K562 (cell line): Measurements from ENCODE around the gene MSI1. TPM values are rescaled to one million over a fixed set of nuclear protein-coding genes. Genes with fewer than 3 reads are reported as not detected.

Source experiments
- ATAC-seq: fragments of 200-7000 bp; cut with Tn5 transposase; 3 replicates; pipeline ENCODE4 v1.9.1; 2020; ENCODE audit warnings: moderate library complexity
- BruUV-seq: library from RNA; stranded (reverse); fragments of 400-500 nt; replicated peaks from 2 replicates; lab custom pipeline; 2021; lab: Mats Ljungman, UMichigan
- CTCF ChIA-PET: fragments of 300-600 bp; formaldehyde crosslinking; extraction: SDS; loops from one replicate; lab custom pipeline; 2021; ENCODE audit warnings: low intra/inter-chr PET ratio; lab: Yijun Ruan, JAX
- POLR2A ChIA-PET: fragments of 300-600, 350-650 bp; sonication (Branson Sonifier 250); formaldehyde crosslinking; extraction: SDS; loops from one replicate; lab custom pipeline; 2021; ENCODE audit warnings: antibody characterized with exemption, inconsistent platforms; lab: Yijun Ruan, JAX
- DNase-seq, 4 experiments: peaks; one replicate each; pipeline versions ENCODE4 v3.0.0 to v3.0.0-alpha.2; 2011 to 2018; ENCODE audit warnings: low spot score in 3 of 4, mixed read lengths in 3 of 4; ENCODE audit errors: extremely low read depth in 1 of 4
- FAIRE-seq: peaks from 2 replicates; lab custom pipeline; 2011; peaks lifted over from hg19 to GRCh38; lab: Jason Lieb, UNC
- H2AFZ ChIP-seq: 2 replicates; pipeline ENCODE4 v1.6.0; 2011; ENCODE audit warnings: low read depth, low read length, control low read depth, inconsistent platforms
- H3K27ac ChIP-seq: fragments of 200-600 bp; 3 replicates; pipeline ENCODE4 v1.8.0; 2011; ENCODE audit warnings: low read depth, mild to moderate bottlenecking, control low read depth, inconsistent platforms, low read length, moderate library complexity, mixed read lengths; ENCODE audit errors: extremely low read depth
- H3K27me3 ChIP-seq, 2 experiments: fragments of 300-600 bp in 1 of 2; 2 replicates in 1 of 2; 3 replicates in 1 of 2; pipeline versions ENCODE4 v1.6.0 to v1.8.0; 2011; ENCODE audit warnings: inconsistent platforms in 2 of 2, low read length in 2 of 2, mild to moderate bottlenecking in 1 of 2, mixed read lengths in 1 of 2, moderate library complexity in 1 of 2; ENCODE audit not compliant: control insufficient read depth in 2 of 2, insufficient read depth in 2 of 2
- H3K36me3 ChIP-seq: fragments of 300-600 bp; 3 replicates; pipeline ENCODE4 v1.8.0; 2011; ENCODE audit warnings: mild to moderate bottlenecking, low read length, inconsistent platforms; ENCODE audit not compliant: control insufficient read depth, insufficient read depth
- H3K4me1 ChIP-seq, 2 experiments: fragments of 200-600 bp in 1 of 2; replicated peaks in 1 of 2; 2 replicates in 1 of 2; 3 replicates in 1 of 2; pipeline versions ENCODE4 v1.5.1 to v1.8.0; 2011; ENCODE audit warnings: inconsistent platforms in 2 of 2, low read length in 2 of 2, mild to moderate bottlenecking in 1 of 2, mixed read lengths in 1 of 2, moderate library complexity in 1 of 2; ENCODE audit not compliant: control insufficient read depth in 2 of 2, insufficient read depth in 2 of 2
- H3K4me2 ChIP-seq: 2 replicates; pipeline ENCODE4 v1.6.1; 2011; ENCODE audit warnings: low read length, control low read depth, inconsistent platforms, mixed read lengths; ENCODE audit not compliant: insufficient read depth
- H3K4me3 ChIP-seq: fragments of 200-600 bp; sonication (generic), shearing (Covaris generic); 2 replicates; pipeline ENCODE4 v1.5.1; 2016; ENCODE audit warnings: control low read depth, inconsistent platforms
- H3K79me2 ChIP-seq: fragments of 200-600 bp; 3 replicates; pipeline ENCODE4 v1.8.0; 2011; ENCODE audit warnings: low read length, inconsistent platforms; ENCODE audit not compliant: control insufficient read depth, insufficient read depth
- H3K9ac ChIP-seq, 2 experiments: 2 replicates each; pipeline versions ENCODE4 v1.6.0 to v1.6.1; 2011; ENCODE audit warnings: low read depth in 2 of 2, low read length in 2 of 2, control low read depth in 1 of 2, inconsistent platforms in 1 of 2, mild to moderate bottlenecking in 1 of 2, mixed read lengths in 1 of 2; ENCODE audit not compliant: insufficient read depth in 1 of 2
- H3K9me1 ChIP-seq: one replicate; pipeline ENCODE4 v1.6.0; 2011; ENCODE audit warnings: inconsistent platforms, mild to moderate bottlenecking, low read length, moderate library complexity; ENCODE audit not compliant: control insufficient read depth, insufficient read depth
- H3K9me3 ChIP-seq: replicated peaks from 2 replicates; pipeline ENCODE4 v1.5.1; 2011; ENCODE audit warnings: low read depth, low read length, inconsistent platforms; ENCODE audit not compliant: control insufficient read depth, insufficient read depth
- H4K20me1 ChIP-seq: replicated peaks from 2 replicates; pipeline ENCODE4 v1.6.1; 2011; ENCODE audit warnings: low read length, inconsistent platforms, mixed read lengths; ENCODE audit not compliant: control insufficient read depth, insufficient read depth
- BACH1 ChIP-seq: fragments of 200-800 bp; sonication (Bioruptor generic); IDR thresholded peaks from 2 replicates; pipeline ENCODE4 v1.6.1; 2016; ENCODE audit warnings: missing genetic modification characterization, missing compliant biosample characterization
- BRD9 ChIP-seq: fragments of 450-650 bp; IDR thresholded peaks from 2 replicates; pipeline ENCODE4 v1.6.1; 2018; ENCODE audit warnings: low read depth; ENCODE audit not compliant: partially characterized antibody
- CBX3 ChIP-seq, 2 experiments: IDR thresholded peaks; 1 replicate in 1 of 2; 2 replicates in 1 of 2; pipeline ENCODE4 v1.6.1; 2012; ENCODE audit warnings: inconsistent platforms in 2 of 2, low read length in 2 of 2, borderline replicate concordance in 1 of 2, control low read depth in 1 of 2
- CBX5 ChIP-seq: IDR thresholded peaks from 2 replicates; pipeline ENCODE4 v1.6.1; 2014; ENCODE audit warnings: low read depth, borderline replicate concordance
- CHD1 ChIP-seq: fragments of 200-600 bp; sonication (generic); IDR thresholded peaks from one replicate; pipeline ENCODE4 v1.6.1; 2012; ENCODE audit warnings: mild to moderate bottlenecking, moderate library complexity, low read length, inconsistent platforms
- GATAD2A ChIP-seq: fragments of 450-650 bp; IDR thresholded peaks from 2 replicates; pipeline ENCODE4 v1.6.1; 2017
- JUN ChIP-seq, 2 experiments: sonication (generic) in 1 of 2; formaldehyde crosslinking in 1 of 2; IDR thresholded peaks; 2 replicates each; pipeline versions ENCODE4 v1.6.1 to v1.8.0; 2012 to 2022; ENCODE audit warnings: borderline replicate concordance in 2 of 2, mild to moderate bottlenecking in 2 of 2, improper control_type of control experiment in 1 of 2, low read depth in 1 of 2, low read length in 1 of 2, missing genetic modification reagents in 1 of 2
- POLR2H ChIP-seq: IDR thresholded peaks from 2 replicates; pipeline ENCODE4 v1.6.1; 2016; ENCODE audit warnings: missing genetic modification characterization, low read depth, mild to moderate bottlenecking, control low read depth, missing compliant biosample characterization, moderate library complexity
- RB1 ChIP-seq: fragments of 450-650 bp; IDR thresholded peaks from 2 replicates; pipeline ENCODE4 v1.6.1; 2017; ENCODE audit warnings: low read depth, mild to moderate bottlenecking
- SIRT6 ChIP-seq: IDR thresholded peaks from one replicate; pipeline ENCODE4 v1.6.1; 2012; ENCODE audit warnings: low read depth, mild to moderate bottlenecking, control low read depth, inconsistent platforms, low read length, moderate library complexity
- TRIM24 ChIP-seq, 2 experiments: fragments of 450-650 bp; IDR thresholded peaks; 2 replicates each; pipeline ENCODE4 v1.6.1; 2016
- TRIM28 ChIP-seq: fragments of 450-650 bp; IDR thresholded peaks from 2 replicates; pipeline ENCODE4 v1.6.1; 2017
- ZFP36 ChIP-seq: fragments of 150-350 bp; IDR thresholded peaks from 2 replicates; pipeline ENCODE4 v1.6.1; 2018; ENCODE audit warnings: low read length, low read depth; ENCODE audit not compliant: partially characterized antibody
- WGBS: fragments of 100-300 bp; shearing (Covaris generic); methylation state at CpG from one replicate; pipeline ENCODE4 v1.1.6; 2016; ENCODE audit warnings: low coverage, mixed read lengths; ENCODE audit not compliant: insufficient coverage; ENCODE audit errors: missing lambda C conversion rate; 5-methylcytosine and 5-hydroxymethylcytosine counted together
- in situ Hi-C: fragments of 300-500 bp; cut with MboI; formaldehyde crosslinking; loops from 4 replicates; pipeline ENCODE4 v1.15.0; 2018; ENCODE audit warnings: inconsistent platforms, mixed read lengths
- intact Hi-C: fragments of 100-400 bp; cut with micrococcal nuclease; formaldehyde crosslinking; loops from 2 replicates; pipeline ENCODE4 v1.14.2; 2022
- polyA plus RNA-seq, 8 experiments: library from polyadenylated mRNA; depleted of rRNA in 4 of 8; stranded (reverse) in 5 of 8; unstranded in 3 of 8; fragments of >200 nt; fragmentation: Nextera tagmentation in 2 of 8; fragmentation: Illumina TruSeq in 1 of 8; extraction: Ambion mirVana in 2 of 8; extraction: Trizol in 1 of 8; gene quantifications; 2 replicates each; pipeline versions ENCODE4 v1.2.1 to v1.2.3, GENCODE V29; 2011 to 2014; ENCODE audit warnings: inconsistent platforms in 1 of 8, missing spikeins in 1 of 8
- total RNA-seq, 7 experiments: library from RNA; depleted of rRNA in 6 of 7; stranded (reverse); fragments of >200 nt in 6 of 7; fragmentation: Illumina TruSeq in 2 of 7; extraction: Trizol in 2 of 7; gene quantifications; 2 replicates each; pipeline versions ENCODE4 v1.2.1 to v1.2.3, GENCODE V29; 2011 to 2021; ENCODE audit warnings: low replicate concordance in 1 of 7
- TF ChIP-seq, protein P1 (sequence below): IDR thresholded peaks from 3 replicates; pipeline ENCODE4 v1.6.1; 2011; ENCODE audit warnings: borderline replicate concordance, mild to moderate bottlenecking; ENCODE audit not compliant: insufficient read length, insufficient read depth
- TF ChIP-seq, protein P2 (sequence below): fragments of 250-450 bp; sonication (Bioruptor Pico); IDR thresholded peaks from 2 replicates; pipeline ENCODE4 v1.4.0; 2020; ENCODE audit warnings: mild to moderate bottlenecking, moderate library complexity, borderline replicate concordance
- TF ChIP-seq, protein P3 (sequence below): fragments of 250-450 bp; sonication (Bioruptor Pico); IDR thresholded peaks from 2 replicates; pipeline ENCODE4 v1.8.0; 2022; ENCODE audit warnings: moderate library complexity, mild to moderate bottlenecking, inconsistent platforms
- TF ChIP-seq, protein P4 (sequence below): sonication (generic); formaldehyde crosslinking; IDR thresholded peaks from 2 replicates; pipeline ENCODE4 v1.8.0; 2022; ENCODE audit warnings: missing genetic modification reagents, mild to moderate bottlenecking, borderline replicate concordance

The MSI1 gene
- total and polyA plus RNA-seq, 9 of the 15 experiments (the other 6 are each of a cell fraction or from before 2014, with no cell fraction given): 0.16 TPM; not detected in 8

DNA sequence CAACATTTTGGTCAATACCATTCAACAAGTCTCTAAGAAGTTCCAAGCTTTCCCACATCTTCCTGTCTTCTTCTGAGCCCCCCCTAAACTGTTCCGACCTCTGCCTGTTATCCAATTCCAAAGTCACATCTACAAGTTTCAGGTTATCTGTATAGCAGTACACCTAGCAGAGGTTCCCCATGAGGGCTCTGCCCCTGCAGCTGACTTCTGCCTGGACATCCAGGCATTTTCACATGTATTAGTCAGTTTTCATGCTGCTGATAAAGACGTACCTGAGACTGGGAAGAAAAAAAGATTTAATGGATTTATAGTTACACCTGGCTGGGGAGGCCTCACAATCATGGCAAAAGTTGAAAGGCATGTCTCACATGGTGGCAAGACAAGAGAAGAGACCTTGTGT lies 31.2 kb downstream of the MSI1 start:
- no peak overlapping the region for H2AFZ ChIP-seq
- no peak overlapping the region for H3K4me2 ChIP-seq
- no peak overlapping the region for H3K9ac ChIP-seq
- ATAC-seq: no peak
- no peaks in the 10 kb centered on the region for H4K20me1 ChIP-seq
- no peaks in the 10 kb centered on the region for H3K9me1 ChIP-seq
- ChIA-PET POLR2A (no interaction called here), CTCF (no interaction called here)
- intact Hi-C loops: no loop called here
- H3K27ac ChIP-seq: no peak overlapping the region
- H3K4me3 ChIP-seq: no peak overlapping the region
- H3K36me3 ChIP-seq: no peaks in the 10 kb centered on the region
- in situ Hi-C loops: loop anchor here (25.0 kb wide), 1 partner anchor 325 kb away; no protein-coding TSS in a partner anchor
- WGBS: 0% methylated on average over 2 of the region's 2 CpGs
- FAIRE-seq: no peak
- H3K4me1 ChIP-seq: peaks cover 0 to 5% of the 10 kb centered on the region in 2 experiments; a peak in 1 of 5 replicates
- no peak for DNase-seq
- peaks cover 4 to 5% of the 10 kb centered on the region in 2 experiments; a peak in 2 of 5 replicates for H3K27me3 ChIP-seq
- no TSS peak for BruUV-seq
- no peaks in the 10 kb centered on the region for H3K79me2 ChIP-seq
- peaks cover 9% of the 10 kb centered on the region; the same call in 1 of the 2 replicates for H3K9me3 ChIP-seq
- TF ChIP-seq RB1 (no peak), JUN (IDR thresholded peaks at IDR 0.05; ENCODE audit: borderline replicate concordance, low read depth, low read length) (no peak), JUN (CRISPR knock-in tag; IDR thresholded peaks at IDR 0.05; ENCODE audit: borderline replicate concordance) (no peak), ZFP36 (peak; percentile 33), GATAD2A (no peak), TRIM24 (IDR thresholded peaks at IDR 0.05) (peak in 1 of 2 experiments; percentile 55; a peak in 2 of 4 replicates), BACH1 (tag) (no peak), CHD1 (no peak), SIRT6 (no peak), TRIM28 (peak; percentile 88), POLR2H (no peak), CBX3 (IDR thresholded peaks at IDR 0.05; ENCODE audit: borderline replicate concordance in 1 of 2, low read length in 2 of 2) (peak in 1 of 2 experiments; percentile 94; a peak in 2 of 3 replicates), BRD9 (no peak), CBX5 (peak; percentile 91)
- TF ChIP-seq, protein P1, sequence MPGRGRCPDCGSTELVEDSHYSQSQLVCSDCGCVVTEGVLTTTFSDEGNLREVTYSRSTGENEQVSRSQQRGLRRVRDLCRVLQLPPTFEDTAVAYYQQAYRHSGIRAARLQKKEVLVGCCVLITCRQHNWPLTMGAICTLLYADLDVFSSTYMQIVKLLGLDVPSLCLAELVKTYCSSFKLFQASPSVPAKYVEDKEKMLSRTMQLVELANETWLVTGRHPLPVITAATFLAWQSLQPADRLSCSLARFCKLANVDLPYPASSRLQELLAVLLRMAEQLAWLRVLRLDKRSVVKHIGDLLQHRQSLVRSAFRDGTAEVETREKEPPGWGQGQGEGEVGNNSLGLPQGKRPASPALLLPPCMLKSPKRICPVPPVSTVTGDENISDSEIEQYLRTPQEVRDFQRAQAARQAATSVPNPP: no peak
- TF ChIP-seq, protein P2, sequence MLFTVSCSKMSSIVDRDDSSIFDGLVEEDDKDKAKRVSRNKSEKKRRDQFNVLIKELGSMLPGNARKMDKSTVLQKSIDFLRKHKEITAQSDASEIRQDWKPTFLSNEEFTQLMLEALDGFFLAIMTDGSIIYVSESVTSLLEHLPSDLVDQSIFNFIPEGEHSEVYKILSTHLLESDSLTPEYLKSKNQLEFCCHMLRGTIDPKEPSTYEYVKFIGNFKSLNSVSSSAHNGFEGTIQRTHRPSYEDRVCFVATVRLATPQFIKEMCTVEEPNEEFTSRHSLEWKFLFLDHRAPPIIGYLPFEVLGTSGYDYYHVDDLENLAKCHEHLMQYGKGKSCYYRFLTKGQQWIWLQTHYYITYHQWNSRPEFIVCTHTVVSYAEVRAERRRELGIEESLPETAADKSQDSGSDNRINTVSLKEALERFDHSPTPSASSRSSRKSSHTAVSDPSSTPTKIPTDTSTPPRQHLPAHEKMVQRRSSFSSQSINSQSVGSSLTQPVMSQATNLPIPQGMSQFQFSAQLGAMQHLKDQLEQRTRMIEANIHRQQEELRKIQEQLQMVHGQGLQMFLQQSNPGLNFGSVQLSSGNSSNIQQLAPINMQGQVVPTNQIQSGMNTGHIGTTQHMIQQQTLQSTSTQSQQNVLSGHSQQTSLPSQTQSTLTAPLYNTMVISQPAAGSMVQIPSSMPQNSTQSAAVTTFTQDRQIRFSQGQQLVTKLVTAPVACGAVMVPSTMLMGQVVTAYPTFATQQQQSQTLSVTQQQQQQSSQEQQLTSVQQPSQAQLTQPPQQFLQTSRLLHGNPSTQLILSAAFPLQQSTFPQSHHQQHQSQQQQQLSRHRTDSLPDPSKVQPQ (CRISPR knock-in tag): no peak
- TF ChIP-seq, protein P3, sequence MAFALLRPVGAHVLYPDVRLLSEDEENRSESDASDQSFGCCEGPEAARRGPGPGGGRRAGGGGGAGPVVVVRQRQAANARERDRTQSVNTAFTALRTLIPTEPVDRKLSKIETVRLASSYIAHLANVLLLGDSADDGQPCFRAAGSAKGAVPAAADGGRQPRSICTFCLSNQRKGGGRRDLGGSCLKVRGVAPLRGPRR (CRISPR knock-in tag): no peak
- TF ChIP-seq, protein P4, sequence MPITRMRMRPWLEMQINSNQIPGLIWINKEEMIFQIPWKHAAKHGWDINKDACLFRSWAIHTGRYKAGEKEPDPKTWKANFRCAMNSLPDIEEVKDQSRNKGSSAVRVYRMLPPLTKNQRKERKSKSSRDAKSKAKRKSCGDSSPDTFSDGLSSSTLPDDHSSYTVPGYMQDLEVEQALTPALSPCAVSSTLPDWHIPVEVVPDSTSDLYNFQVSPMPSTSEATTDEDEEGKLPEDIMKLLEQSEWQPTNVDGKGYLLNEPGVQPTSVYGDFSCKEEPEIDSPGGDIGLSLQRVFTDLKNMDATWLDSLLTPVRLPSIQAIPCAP (CRISPR knock-in tag): no peak
